ENCODE data around the gene SLC7A6.

Gene SLC7A6

DNA sequence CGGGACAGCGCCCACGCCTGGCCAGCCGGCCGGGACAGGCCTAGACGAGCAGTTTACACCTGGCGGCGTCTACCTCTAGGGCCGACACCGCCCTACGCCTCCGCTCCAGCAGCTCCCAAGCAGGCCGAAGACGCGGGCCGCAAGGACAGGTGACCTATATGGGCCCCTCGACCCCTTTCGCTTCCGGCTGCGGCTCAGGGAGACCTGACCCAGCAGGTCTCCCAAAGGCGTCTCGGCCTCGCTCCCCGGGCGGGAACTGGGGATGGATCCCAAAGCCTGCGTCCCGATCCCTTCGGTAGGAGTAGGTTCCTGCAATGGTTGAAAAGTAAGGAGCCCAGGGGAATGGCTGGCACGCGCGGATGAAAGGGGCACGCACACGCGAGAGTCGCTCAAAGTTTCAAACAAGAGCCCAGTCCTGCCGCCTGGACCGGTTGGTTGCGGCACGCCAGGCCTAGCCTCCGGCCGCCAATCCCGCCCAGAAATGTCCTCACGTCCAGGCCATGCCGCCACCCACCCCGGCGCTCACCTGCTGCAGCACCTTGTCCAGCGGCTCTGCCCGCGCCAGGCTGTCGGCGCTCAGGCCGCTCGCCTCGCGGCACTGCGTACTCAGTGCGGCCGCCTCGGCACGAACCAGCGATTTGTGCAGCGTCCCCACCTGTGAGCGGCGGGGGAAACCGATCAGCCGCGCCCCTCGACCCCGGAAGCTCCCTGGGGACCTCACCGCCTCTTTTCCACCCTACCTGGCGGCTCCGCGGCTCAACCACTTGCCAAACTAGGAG lies 29.0 kb upstream of the SLC7A6 start:
- DNase-seq: no peak

DNA sequence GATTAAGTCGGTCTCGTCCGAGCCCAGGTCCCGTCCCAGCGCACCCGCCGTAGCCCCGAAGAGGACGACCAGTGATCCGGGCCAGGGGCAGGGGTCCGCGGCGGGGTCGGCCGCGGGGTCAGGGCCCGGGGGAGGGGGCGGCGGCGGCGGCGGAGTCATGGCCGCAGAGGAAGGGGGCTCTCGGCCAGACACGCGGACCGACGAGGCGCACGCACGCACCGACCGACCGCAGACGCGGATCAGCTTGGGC lies 28.5 kb upstream of the SLC7A6 start, which contains the start of gene ESRP2:
Gene ESRP2 (minus strand): TSS at position 241 of the 250 bp plus-strand sequence. CDS start 82 bp downstream, at position 159.
- no peak for DNase-seq

GRCh38 chr16:68236137-68236825 lies 28.0 kb upstream of the SLC7A6 start:
- no peak for DNase-seq

DNA sequence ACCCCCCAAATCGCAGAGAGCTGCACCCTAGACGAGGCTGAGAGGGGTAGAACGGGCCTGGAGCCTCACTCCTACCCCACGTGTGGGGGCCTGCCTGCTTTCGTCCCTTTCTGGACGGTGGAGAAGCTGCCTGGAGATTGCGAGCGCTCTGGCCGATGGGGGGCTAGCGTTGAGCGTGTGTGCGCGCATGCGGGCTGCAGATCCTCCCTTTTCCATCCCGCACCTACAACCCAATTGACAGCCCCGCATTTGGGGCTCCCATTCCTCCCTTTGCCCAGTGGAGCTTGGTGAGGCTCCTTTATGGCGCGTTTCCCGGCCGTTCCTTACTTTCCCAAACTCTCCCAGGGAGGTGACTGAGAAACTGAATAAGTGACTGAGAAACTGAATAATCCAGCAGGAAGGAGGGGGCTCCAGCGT lies 27.5 kb upstream of the SLC7A6 start:
- no peak for DNase-seq

DNA sequence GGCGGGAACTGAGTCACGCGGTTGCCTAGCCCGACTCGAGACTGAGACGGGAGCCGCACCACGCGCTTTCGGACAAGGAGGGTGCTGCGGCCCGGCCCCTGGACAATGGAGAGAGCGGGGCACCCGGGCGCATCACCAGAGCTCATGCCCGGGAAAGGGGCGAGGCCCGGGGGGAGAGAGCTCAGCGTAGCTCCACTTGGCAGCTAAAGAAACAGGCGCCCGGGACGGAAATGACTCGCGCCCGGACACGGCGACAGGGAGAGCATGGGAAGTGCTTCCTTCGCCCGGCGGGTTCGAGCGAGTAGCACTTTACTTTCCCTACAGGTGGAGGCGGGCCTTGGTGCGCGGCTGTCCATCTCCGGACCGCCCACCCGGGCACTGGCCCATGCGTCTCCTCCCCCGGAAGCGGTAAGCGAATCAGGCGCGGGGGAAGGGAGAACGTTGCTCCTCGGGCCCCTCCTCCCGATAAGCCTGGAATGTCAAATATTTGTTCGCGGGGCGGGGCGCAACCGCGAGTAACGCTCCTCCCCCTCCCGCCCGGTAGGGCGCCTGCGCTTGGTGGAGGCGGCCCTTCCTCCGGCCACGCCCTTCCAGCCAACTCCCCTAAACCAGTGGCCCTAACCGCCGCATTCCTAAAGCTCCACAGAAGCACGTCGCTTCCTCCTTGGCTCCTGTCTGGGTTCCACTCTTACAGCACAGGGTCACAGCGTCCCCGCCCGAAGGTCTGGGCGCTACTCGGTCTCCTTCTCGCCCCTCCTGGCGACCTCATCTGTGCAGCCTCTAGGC lies 26.9 kb upstream of the SLC7A6 start:
- DNase-seq: peak; percentile 88 to 91

DNA sequence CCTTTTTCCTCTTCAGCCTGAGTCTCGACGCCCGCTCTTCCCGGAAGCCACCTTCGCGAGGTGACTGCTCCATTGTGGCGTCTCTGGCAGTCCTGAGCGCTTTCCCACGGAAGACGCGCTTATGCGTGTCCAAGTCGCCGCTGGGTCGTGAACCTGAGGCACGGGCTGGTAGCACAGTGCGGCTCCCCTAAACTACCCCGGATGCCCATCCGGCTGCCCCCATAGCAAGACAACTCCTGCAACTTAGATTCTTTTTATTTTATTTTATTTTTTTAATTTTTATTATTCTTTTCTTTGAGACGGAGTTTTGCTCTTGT lies 26.3 kb upstream of the SLC7A6 start:
- no peak for DNase-seq

- DNase-seq: no peak
Observed at GRCh38 chr16:68242085-68242484, 22.2 kb upstream of the SLC7A6 start.

- DNase-seq: no peak
Observed at GRCh38 chr16:68242926-68243858, 21.1 kb upstream of the SLC7A6 start.

- no peak for DNase-seq
Observed at GRCh38 chr16:68244481-68244902, 19.8 kb upstream of the SLC7A6 start.

- peak; percentile 96 to 97 for DNase-seq
Observed at GRCh38 chr16:68244903-68245853, 19.1 kb upstream of the SLC7A6 start, which contains the start of gene PLA2G15. TSS of gene PLA2G15 (plus strand) at chr16:68245373. CDS start at chr16:68245427, 54 bp downstream.

GRCh38 chr16:68246121-68246520 lies 18.2 kb upstream of the SLC7A6 start:
- no peak for DNase-seq

GRCh38 chr16:68246666-68247065 lies 17.7 kb upstream of the SLC7A6 start:
- no peak for DNase-seq

DNA sequence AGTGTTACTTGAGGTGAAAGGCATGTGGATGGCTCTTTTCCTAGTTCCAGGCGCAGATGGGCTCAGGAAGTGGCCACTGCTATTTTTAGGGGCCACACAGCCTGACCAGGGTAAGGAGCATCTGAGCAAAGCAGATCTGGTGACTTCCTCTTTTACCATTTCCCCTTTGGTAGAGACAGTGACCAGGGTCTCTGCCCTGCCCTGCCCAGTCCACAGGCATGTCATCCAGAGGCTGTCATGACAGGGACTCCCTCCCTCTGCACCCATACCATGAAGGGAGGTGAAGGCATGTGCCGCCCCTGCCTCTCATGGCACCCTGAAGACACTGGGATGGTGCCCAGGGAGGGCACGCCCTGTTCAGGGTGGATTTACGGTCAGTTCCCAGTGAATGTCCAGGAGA lies 16.9 kb upstream of the SLC7A6 start:
- no peak for DNase-seq

- no peak for DNase-seq
Observed at GRCh38 chr16:68247932-68248331, 16.4 kb upstream of the SLC7A6 start.

- no peak for DNase-seq
Observed at GRCh38 chr16:68249371-68249770, 15.0 kb upstream of the SLC7A6 start.

DNA sequence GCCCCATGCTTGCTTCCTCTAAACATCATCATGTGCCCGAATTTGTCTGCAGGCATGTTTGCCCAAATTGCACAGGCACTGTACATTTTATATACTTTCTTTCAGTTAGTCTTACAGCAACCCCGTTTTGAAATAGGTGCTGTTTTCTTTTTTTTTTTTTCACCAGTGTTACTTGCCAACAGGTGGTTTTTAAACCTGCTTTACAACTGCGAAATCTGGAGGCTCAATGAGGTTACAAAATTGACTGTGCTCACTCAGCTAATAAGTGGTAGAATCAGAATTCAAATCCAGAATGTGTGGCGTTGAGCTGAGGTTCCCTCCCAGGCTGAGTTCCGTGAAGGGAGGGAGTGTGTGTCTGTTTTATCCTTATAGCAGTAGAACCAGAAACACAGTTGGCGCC lies 13.4 kb upstream of the SLC7A6 start:
- DNase-seq: no peak

DNA sequence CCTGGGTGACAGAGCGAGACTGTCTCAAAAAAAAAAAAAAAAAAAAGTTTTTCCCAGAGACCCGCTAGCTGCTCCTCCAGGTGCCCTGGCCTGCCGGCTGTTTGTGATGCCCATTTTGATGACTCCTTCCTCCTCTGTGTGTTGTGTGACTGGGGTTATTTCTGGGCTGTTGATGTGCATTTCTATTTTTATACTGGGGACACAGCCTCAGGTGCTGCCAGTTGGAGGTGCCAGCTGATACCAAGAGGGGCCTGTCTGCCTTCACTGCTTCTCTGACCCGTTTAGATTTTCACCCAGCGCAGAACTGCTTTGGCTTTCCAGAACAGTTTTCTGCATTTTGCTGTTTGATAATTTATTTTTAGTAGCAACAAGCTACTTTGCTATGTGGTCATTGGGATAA lies 12.5 kb upstream of the SLC7A6 start:
- DNase-seq: no peak

DNA sequence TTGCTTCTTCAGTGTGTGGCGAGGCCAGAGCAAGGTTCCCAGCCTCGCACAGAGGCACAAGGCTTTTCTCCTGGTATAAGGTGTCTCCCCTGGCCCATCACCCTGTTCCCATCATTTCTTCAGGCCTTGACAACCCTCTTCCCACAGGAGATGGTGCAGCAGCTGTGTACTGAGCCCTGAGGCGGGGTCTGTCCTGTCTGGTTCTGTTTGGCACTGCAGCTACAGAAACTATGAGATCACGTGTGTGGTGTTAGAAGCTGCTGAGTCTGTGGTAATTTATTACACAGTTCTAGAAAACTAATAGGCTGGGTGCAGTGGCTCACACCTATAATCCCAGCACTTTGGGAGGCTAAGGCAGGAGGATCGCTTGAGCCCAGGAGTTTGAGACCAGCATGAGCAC lies 11.9 kb upstream of the SLC7A6 start:
- no peak for DNase-seq

GRCh38 chr16:68253721-68254120 lies 10.6 kb upstream of the SLC7A6 start:
- DNase-seq: no peak

GRCh38 chr16:68255712-68256111 lies 8.6 kb upstream of the SLC7A6 start:
- no peak for DNase-seq

DNA sequence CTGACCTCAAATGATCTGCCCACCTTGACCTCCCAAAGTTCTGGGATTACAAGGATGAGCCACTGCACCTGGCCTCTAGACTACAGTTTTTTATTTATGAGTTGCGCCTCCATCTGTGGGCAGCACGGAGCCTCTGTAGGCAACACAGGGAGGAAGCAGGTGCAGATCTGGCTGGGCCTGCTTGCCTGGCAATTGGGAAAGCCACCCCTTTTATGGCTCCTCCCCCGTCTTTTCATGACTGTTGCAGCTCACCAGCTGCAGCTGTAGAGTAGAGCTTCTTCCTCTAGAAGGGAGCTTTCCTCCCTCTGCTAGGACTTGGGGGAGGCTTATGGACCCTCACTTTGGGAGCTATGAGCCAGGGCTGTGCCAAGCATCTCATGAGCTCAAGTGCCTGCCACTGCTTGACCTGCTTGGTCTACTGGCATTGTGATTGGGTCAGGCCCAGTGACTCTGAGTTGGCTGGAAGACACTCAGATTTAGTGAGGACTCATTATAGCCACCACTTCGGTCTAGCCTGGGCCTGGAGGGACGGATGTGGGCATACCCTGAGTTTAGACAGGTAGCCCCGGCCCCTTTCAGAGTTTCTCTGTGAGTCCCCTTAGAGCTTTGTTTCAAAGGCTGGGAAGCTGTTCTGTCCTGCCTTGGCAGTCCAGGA lies 6.9 kb upstream of the SLC7A6 start:
- no peak for DNase-seq
